HCT116 (cell line): ENCODE measurements around the gene TMEM101. TPM values are rescaled to one million over a fixed set of nuclear protein-coding genes. Genes with fewer than 3 reads are reported as not detected.

Experiments used
- ATAC-seq: fragments of 200-7000 bp; cut with Tn5 transposase; 2 replicates; pipeline ENCODE4 v1.9.1; 2020; ENCODE audit warnings: mild to moderate bottlenecking, moderate library complexity
- Bru-seq: library from RNA; stranded (reverse); fragments of 400-500 nt; gene quantifications from one replicate; lab custom pipeline; 2021; lab: Mats Ljungman, UMichigan
- BruChase-seq, 2 experiments: library from RNA; stranded (reverse); fragments of 400-500 nt; gene quantifications; one replicate each; lab custom pipeline; 2021; lab: Mats Ljungman, UMichigan
- BruUV-seq: library from RNA; stranded (reverse); fragments of 400-500 nt; replicated peaks from 2 replicates; lab custom pipeline; 2021; lab: Mats Ljungman, UMichigan
- CTCF ChIA-PET: fragments of 300-600 bp; sonication (Branson Sonifier 250); formaldehyde crosslinking; loops from one replicate; lab custom pipeline; 2021; ENCODE audit warnings: antibody characterized with exemption; lab: Charles Lee
- POLR2A ChIA-PET: fragments of 300-600, 350-600 bp; sonication (Branson Sonifier 250); formaldehyde crosslinking; loops from one replicate; lab custom pipeline; 2021; ENCODE audit warnings: antibody characterized with exemption; lab: Charles Lee
- RAD21 ChIA-PET, 2 experiments: fragments of 300-600 bp; sonication (Branson Sonifier 250); formaldehyde crosslinking; loops; one replicate each; lab custom pipeline; 2023; ENCODE audit warnings: low total read pairs in 2 of 2; ENCODE audit not compliant: uncharacterized antibody in 2 of 2, unreplicated experiment in 2 of 2, low non-redundant PET in 1 of 2; lab: Charles Lee
- DNase-seq: peaks from one replicate; pipeline ENCODE4 v3.0.0-alpha.2; 2010; ENCODE audit warnings: low read depth, low spot score
- H2AFZ ChIP-seq: fragments of 200-600 bp; shearing (Covaris generic), sonication (generic); 2 replicates; pipeline ENCODE4 v1.6.1; 2017; ENCODE audit warnings: low read depth, mixed run types, mixed read lengths, antibody characterized with exemption, low read length; ENCODE audit not compliant: poor library complexity, severe bottlenecking
- H3K27ac ChIP-seq: 2 replicates; pipeline ENCODE4 v1.5.1; 2012; ENCODE audit warnings: low read depth, low read length
- H3K27me3 ChIP-seq: fragments of 200-600 bp; sonication (generic); 2 replicates; pipeline ENCODE4 v1.6.1; 2016; ENCODE audit warnings: mixed run types, low read length, mixed read lengths; ENCODE audit not compliant: insufficient read depth
- H3K36me3 ChIP-seq, 2 experiments: fragments of 200-500 bp in 1 of 2; fragments of 200-600 bp in 1 of 2; sonication (Bioruptor generic) in 1 of 2; sonication (generic) in 1 of 2; 2 replicates each; pipeline versions ENCODE4 v1.5.1 to v1.6.1; 2014 to 2016; ENCODE audit warnings: low read length in 2 of 2, inconsistent platforms in 1 of 2, mixed read lengths in 1 of 2, mixed run types in 1 of 2; ENCODE audit not compliant: insufficient read depth in 2 of 2, control insufficient read depth in 1 of 2
- H3K4me1 ChIP-seq, 2 experiments: fragments of 200-600 bp in 1 of 2; sonication (generic) in 1 of 2; 2 replicates each; pipeline versions ENCODE4 v1.5.1 to v1.6.1; 2012 to 2017; ENCODE audit warnings: low read length in 2 of 2, inconsistent platforms in 1 of 2, mild to moderate bottlenecking in 1 of 2, mixed read lengths in 1 of 2, mixed run types in 1 of 2, moderate library complexity in 1 of 2; ENCODE audit not compliant: insufficient read depth in 2 of 2, control insufficient read depth in 1 of 2
- H3K4me2 ChIP-seq: fragments of 200-600 bp; sonication (generic); 2 replicates; pipeline ENCODE4 v1.6.1; 2017; ENCODE audit warnings: mixed run types, low read length, mixed read lengths
- H3K4me3 ChIP-seq, 2 experiments: fragments of 200-600 bp in 1 of 2; sonication (generic) in 1 of 2; replicated peaks in 1 of 2; 2 replicates each; pipeline ENCODE4 v1.5.1; 2011 to 2016; ENCODE audit warnings: low read length in 2 of 2, control low read depth in 1 of 2, low read depth in 1 of 2, mild to moderate bottlenecking in 1 of 2, mixed read lengths in 1 of 2, mixed run types in 1 of 2
- H3K79me2 ChIP-seq: fragments of 200-600 bp; sonication (generic); 2 replicates; pipeline ENCODE4 v1.6.1; 2017; ENCODE audit warnings: mild to moderate bottlenecking, mixed run types, low read length, moderate library complexity, mixed read lengths; ENCODE audit not compliant: insufficient read depth
- H3K9ac ChIP-seq: fragments of 200-600 bp; sonication (generic); 2 replicates; pipeline ENCODE4 v1.6.1; 2016; ENCODE audit warnings: low read length, mixed read lengths
- H3K9me2 ChIP-seq: fragments of 200-600 bp; sonication (generic), shearing (Covaris generic); 2 replicates; pipeline ENCODE4 v1.6.1; 2017; ENCODE audit warnings: mixed run types, mild to moderate bottlenecking, moderate library complexity; ENCODE audit not compliant: insufficient read depth
- H3K9me3 ChIP-seq, 2 experiments: fragments of 200-500 bp in 1 of 2; fragments of 200-600 bp in 1 of 2; sonication (Bioruptor generic) in 1 of 2; sonication (generic) in 1 of 2; 2 replicates each; pipeline ENCODE4 v1.6.1; 2014 to 2017; ENCODE audit warnings: low read length in 2 of 2, mixed read lengths in 2 of 2, inconsistent platforms in 1 of 2, low read depth in 1 of 2, mild to moderate bottlenecking in 1 of 2, mixed run types in 1 of 2, moderate library complexity in 1 of 2; ENCODE audit not compliant: control insufficient read depth in 1 of 2, insufficient read depth in 1 of 2
- H4K20me1 ChIP-seq: fragments of 200-600 bp; sonication (generic), shearing (Covaris generic); 2 replicates; pipeline ENCODE4 v1.6.1; 2017; ENCODE audit warnings: mixed run types, mild to moderate bottlenecking, moderate library complexity; ENCODE audit not compliant: insufficient read depth
- ATF3 ChIP-seq: IDR thresholded peaks from 2 replicates; pipeline ENCODE4 v1.6.1; 2012
- CEBPB ChIP-seq: IDR thresholded peaks from 2 replicates; pipeline ENCODE4 v1.6.1; 2012; ENCODE audit warnings: low read depth
- EGR1 ChIP-seq: IDR thresholded peaks from 2 replicates; pipeline ENCODE4 v1.6.1; 2012; ENCODE audit warnings: low read depth
- ELF1 ChIP-seq: IDR thresholded peaks from 2 replicates; pipeline ENCODE4 v1.6.1; 2012; ENCODE audit warnings: low read depth, borderline replicate concordance
- EZH2 ChIP-seq: fragments of 200-600 bp; sonication (generic); IDR thresholded peaks from 2 replicates; pipeline ENCODE4 v1.6.1; 2017; ENCODE audit warnings: antibody characterized with exemption, mixed run types
- EZH2phosphoT487 ChIP-seq: fragments of 200-600 bp; IDR thresholded peaks from 2 replicates; pipeline ENCODE4 v1.6.1; 2018; ENCODE audit warnings: antibody characterized with exemption, borderline replicate concordance
- FOSL1 ChIP-seq: IDR thresholded peaks from 2 replicates; pipeline ENCODE4 v1.6.1; 2012; ENCODE audit warnings: low read depth
- JUND ChIP-seq: IDR thresholded peaks from 2 replicates; pipeline ENCODE4 v1.6.1; 2012
- MAX ChIP-seq: IDR thresholded peaks from 2 replicates; pipeline ENCODE4 v1.6.1; 2012
- POLR2A ChIP-seq: IDR thresholded peaks from 2 replicates; pipeline ENCODE4 v1.7.0; 2011; ENCODE audit warnings: borderline replicate concordance; ENCODE audit not compliant: insufficient read depth, insufficient read length; ENCODE audit errors: extremely low read depth
- RAD21 ChIP-seq: IDR thresholded peaks from 2 replicates; pipeline ENCODE4 v1.6.1; 2012; ENCODE audit warnings: low read depth, mild to moderate bottlenecking
- REST ChIP-seq: IDR thresholded peaks from 2 replicates; pipeline ENCODE4 v1.6.1; 2012; ENCODE audit warnings: low read depth
- SIN3A ChIP-seq: IDR thresholded peaks from 2 replicates; pipeline ENCODE4 v1.6.1; 2012; ENCODE audit warnings: low read depth
- SRF ChIP-seq: IDR thresholded peaks from 2 replicates; pipeline ENCODE4 v1.6.1; 2012; ENCODE audit warnings: low read depth
- TCF7L2 ChIP-seq: IDR thresholded peaks from 2 replicates; pipeline ENCODE4 v1.7.0; 2011; ENCODE audit warnings: borderline replicate concordance, inconsistent platforms; ENCODE audit not compliant: insufficient read depth, insufficient read length; ENCODE audit errors: extremely low read depth
- YY1 ChIP-seq: IDR thresholded peaks from 2 replicates; pipeline ENCODE4 v1.6.1; 2011; ENCODE audit warnings: low read length, low read depth, moderate library complexity, mild to moderate bottlenecking; ENCODE audit not compliant: insufficient replicate concordance; ENCODE audit errors: extremely low read depth
- ZBTB33 ChIP-seq: IDR thresholded peaks from 2 replicates; pipeline ENCODE4 v1.6.1; 2011; ENCODE audit warnings: mild to moderate bottlenecking, low read length, moderate library complexity; ENCODE audit not compliant: insufficient replicate concordance; ENCODE audit errors: extremely low read depth
- ZFX ChIP-seq: fragments of 450-650 bp; IDR thresholded peaks from 2 replicates; pipeline ENCODE4 v1.6.1; 2017
- intact Hi-C: fragments of 100-400 bp; cut with micrococcal nuclease; formaldehyde crosslinking; loops from 2 replicates; pipeline ENCODE4 v1.10.0; 2022
- long read RNA-seq: library from polyadenylated mRNA; unstranded; transcript quantifications from one replicate; pipeline ENCODE4 v2.0.0, GENCODE V29; 2021; ENCODE audit not compliant: unreplicated experiment
- polyA plus RNA-seq: library from polyadenylated mRNA; unstranded; fragments of >200 nt; gene quantifications from 2 replicates; pipeline ENCODE4 v1.2.1, GENCODE V29; 2012; ENCODE audit warnings: missing spikeins
- total RNA-seq: library from RNA; stranded (reverse); gene quantifications from one replicate; pipeline ENCODE4 v1.2.1, GENCODE V29; 2021; ENCODE audit not compliant: unreplicated experiment

TMEM101 gene
- total RNA-seq, result 43.8 TPM
- 59.2 and 64.4 TPM in 2 replicates for polyA plus RNA-seq
- Bru-seq, nascent RNA, result percentile 65 among the genes with signal in this experiment
- percentile 79 among the genes with signal in this experiment for BruChase-seq, experiment 1, labeled RNA remaining after a 6-hour chase
- BruChase-seq, experiment 2, labeled RNA remaining after a 2-hour chase, result percentile 80 among the genes with signal in this experiment
- long read RNA-seq, transcript TMEM101-201 (4 exons, 1,536 nt), result major isoform, 60 of 74 reads
- long read RNA-seq, partial matches to known transcripts, result 11 of 74 reads
- long read RNA-seq, other reads (novel, unspliced or antisense), result 2 of 74 reads

GRCh38 chr17:44014437-44015172 lies at the start of gene TMEM101:
TSS of gene TMEM101 (minus strand) at chr17:44014963. CDS start at chr17:44014952, 11 bp downstream.
- Histone ChIP-seq H3K4me1 (peaks cover 12 to 30% of the 10 kb centered on the region in 2 experiments), H3K4me2 (peak within 1 kb of the TSS; percentile 99), H3K27ac (peak within 1 kb of the TSS; percentile 96), H2AFZ (peak within 1 kb of the TSS; percentile 77), H3K9me2 (no peaks in the 10 kb centered on the region), H3K79me2 (peaks cover 26% of the 10 kb centered on the region), H4K20me1 (no peaks in the 10 kb centered on the region), H3K4me3 (peak within 1 kb of the TSS; percentile 100), H3K27me3 (no peaks in the 10 kb centered on the region), H3K9me3 (no peaks in the 10 kb centered on the region), H3K36me3 (no peaks in the 10 kb centered on the region; a peak in 2 of 4 replicates), H3K9ac (peak within 1 kb of the TSS; percentile 98)
- ChIA-PET POLR2A (no interaction called here), CTCF (interaction anchor here (1.2 kb wide), 1 partner anchor 154 kb away, joined by 4 read pairs; no protein-coding TSS in a partner anchor), RAD21 (no interaction called here)
- DNase-seq (peak; percentile 91), ATAC-seq (peak; percentile 85)
- BruUV-seq, result TSS peak; percentile 56
- intact Hi-C loops, result no loop called here
- TF ChIP-seq ZBTB33 (peak; percentile 84), JUND (no peak), EZH2 (no peak), TCF7L2 (peak; percentile 54), EZH2phosphoT487 (no peak), POLR2A (peak; percentile 53), YY1 (peak; percentile 100), ATF3 (no peak), ZFX (no peak; the same call in 1 of the 2 replicates), RAD21 (no peak), EGR1 (peak; percentile 86), SRF (no peak; the same call in 1 of the 2 replicates), MAX (peak; percentile 92), FOSL1 (no peak), ELF1 (no peak; the same call in 1 of the 2 replicates), CEBPB (no peak), SIN3A (no peak; the same call in 1 of the 2 replicates), REST (no peak)
